Keratinocyte (primary cell): ENCODE measurements around the gene ANKRD2. TPM values are rescaled to one million over a fixed set of nuclear protein-coding genes. Genes with fewer than 3 reads are reported as not detected.
A peak's percentile ranks its signal among the peaks of the same experiment; 100 is the strongest.
"Not testable (repeated sequence)": the region's sequence is repeated elsewhere in the genome, so short reads cannot be mapped to it uniquely, and the experiment has no call there.

ENCODE experiments used
- DNase-seq: peaks from one replicate; pipeline ENCODE4 v3.0.0-alpha.2; 2011; ENCODE audit warnings: low read depth, missing footprints, low spot score
- FAIRE-seq: peaks from 2 replicates; lab custom pipeline; 2011; peaks lifted over from hg19 to GRCh38; lab: Jason Lieb, UNC
- H2AFZ ChIP-seq: 2 replicates; pipeline ENCODE4 v1.6.0; 2012; ENCODE audit warnings: low read length, control low read depth, inconsistent platforms; ENCODE audit not compliant: control insufficient read depth
- H3K27ac ChIP-seq: 2 replicates; pipeline ENCODE4 v1.5.1; 2011; ENCODE audit warnings: low read length; ENCODE audit not compliant: control insufficient read depth, insufficient read depth
- H3K27me3 ChIP-seq: 3 replicates; pipeline ENCODE4 v1.6.0; 2011; ENCODE audit warnings: low read length; ENCODE audit not compliant: control insufficient read depth, insufficient read depth; ENCODE audit errors: extremely low read depth
- H3K36me3 ChIP-seq, 2 experiments: 2 replicates in 1 of 2; 3 replicates in 1 of 2; pipeline ENCODE4 v1.5.1; 2011; ENCODE audit warnings: low read length in 2 of 2, mild to moderate bottlenecking in 1 of 2; ENCODE audit not compliant: control insufficient read depth in 2 of 2, insufficient read depth in 2 of 2; ENCODE audit errors: extremely low read depth in 1 of 2
- H3K4me1 ChIP-seq: 3 replicates; pipeline ENCODE4 v1.5.1; 2011; ENCODE audit warnings: low read length; ENCODE audit not compliant: control insufficient read depth, insufficient read depth; ENCODE audit errors: extremely low read depth
- H3K4me2 ChIP-seq: 3 replicates; pipeline ENCODE4 v1.6.0; 2011; ENCODE audit warnings: low read depth, low read length; ENCODE audit not compliant: control insufficient read depth, insufficient read depth; ENCODE audit errors: extremely low read depth
- H3K4me3 ChIP-seq, 3 experiments: fragments of 200-600 bp in 1 of 3; sonication (generic) in 1 of 3; 2 replicates in 2 of 3; 3 replicates in 1 of 3; pipeline ENCODE4 v1.5.1; 2011 to 2016; ENCODE audit warnings: low read length in 3 of 3, mild to moderate bottlenecking in 3 of 3, control low read depth in 2 of 3, inconsistent platforms in 1 of 3, low read depth in 1 of 3, mixed read lengths in 1 of 3, mixed run types in 1 of 3, moderate library complexity in 1 of 3; ENCODE audit not compliant: control insufficient read depth in 2 of 3, insufficient read depth in 2 of 3; ENCODE audit errors: extremely low read depth in 1 of 3
- H3K79me2 ChIP-seq: 2 replicates; pipeline ENCODE4 v1.6.0; 2012; ENCODE audit warnings: low read length; ENCODE audit not compliant: control insufficient read depth, insufficient read depth
- H3K9ac ChIP-seq: 3 replicates; pipeline ENCODE4 v1.6.0; 2011; ENCODE audit warnings: low read length; ENCODE audit not compliant: control insufficient read depth, insufficient read depth; ENCODE audit errors: extremely low read depth
- H3K9me1 ChIP-seq: 3 replicates; pipeline ENCODE4 v1.6.0; 2011; ENCODE audit warnings: low read length; ENCODE audit not compliant: control insufficient read depth, insufficient read depth; ENCODE audit errors: extremely low read depth
- H3K9me3 ChIP-seq: 2 replicates; pipeline ENCODE4 v1.5.1; 2012; ENCODE audit warnings: low read depth, low read length; ENCODE audit not compliant: control insufficient read depth
- H4K20me1 ChIP-seq: 3 replicates; pipeline ENCODE4 v1.6.0; 2011; ENCODE audit warnings: low read length; ENCODE audit not compliant: control insufficient read depth, insufficient read depth; ENCODE audit errors: extremely low read depth
- CTCF ChIP-seq, 3 experiments: IDR thresholded peaks in 1 of 3; conservative IDR thresholded peaks in 1 of 3; optimal IDR thresholded peaks in 1 of 3; 2 replicates in 2 of 3; 3 replicates in 1 of 3; pipeline versions ENCODE3 to v1.5.1; 2011; ENCODE audit warnings: low read length in 3 of 3, mild to moderate bottlenecking in 3 of 3, moderate library complexity in 2 of 3, control low read depth in 1 of 3, inconsistent platforms in 1 of 3; ENCODE audit not compliant: insufficient read depth in 2 of 3; ENCODE audit errors: extremely low read depth in 1 of 3
- EZH2 ChIP-seq: IDR thresholded peaks from one replicate; pipeline ENCODE4 v1.6.1; 2012; ENCODE audit warnings: inconsistent platforms, mild to moderate bottlenecking, low read length, moderate library complexity
- dilution Hi-C: fragments of 300-500 bp; cut with MboI; formaldehyde crosslinking; loops from one replicate; pipeline ENCODE4 v1.7.0; 2020; ENCODE audit warnings: low sequenced_read_pairs; ENCODE audit not compliant: extremely low pct_ligation_motif_present
- polyA plus RNA-seq, 5 experiments: library from polyadenylated mRNA; depleted of rRNA in 3 of 5; stranded (reverse) in 3 of 5; stranded (forward) in 1 of 5; unstranded in 1 of 5; fragments of >200 nt; gene quantifications; 1 replicate in 1 of 5; 2 replicates in 3 of 5; 3 replicates in 1 of 5; pipeline versions ENCODE4 v1.2.1 to v1.2.3, GENCODE V29; 2011 to 2012; ENCODE audit warnings: missing spikeins in 2 of 5, low read depth in 1 of 5, low replicate concordance in 1 of 5

Gene ANKRD2
- polyA plus RNA-seq, 1 donor (not counting 4 experiments of a cell fraction or from before 2014, with no cell fraction given): 0.38 TPM

GRCh38 chr10:97575127-97575668, 2.6 kb downstream of the ANKRD2 start:
- Histone ChIP-seq H3K27ac (peak overlapping the region; percentile 20), H2AFZ (no peak overlapping the region), H3K4me2 (peak overlapping the region; percentile 62), H3K4me1 (peaks cover 49% of the 10 kb centered on the region), H4K20me1 (no peaks in the 10 kb centered on the region), H3K4me3 (no peak overlapping the region), H3K36me3 (no peaks in the 10 kb centered on the region), H3K9me3 (no peaks in the 10 kb centered on the region), H3K27me3 (no peaks in the 10 kb centered on the region), H3K9me1 (no peaks in the 10 kb centered on the region), H3K79me2 (no peaks in the 10 kb centered on the region), H3K9ac (no peak overlapping the region)
- FAIRE-seq: no peak
- dilution Hi-C loops: no loop called here
- no peak for TF ChIP-seq EZH2
- TF ChIP-seq CTCF (optimal IDR thresholded peaks at IDR 0.05 in 1 of 3, IDR thresholded peaks at IDR 0.05 in 1 of 3, conservative IDR thresholded peaks at IDR 0.05 in 1 of 3; ENCODE audit: extremely low read depth in 1 of 3, insufficient read depth in 2 of 3, low read length in 3 of 3): no peak
- no peak for DNase-seq

- H3K4me3 ChIP-seq, H3K27me3 ChIP-seq, dilution Hi-C loops, H3K27ac ChIP-seq, H3K36me3 ChIP-seq, H3K79me2 ChIP-seq, H2AFZ ChIP-seq, H3K9me3 ChIP-seq, H3K9ac ChIP-seq, H3K9me1 ChIP-seq, H4K20me1 ChIP-seq, H3K4me2 ChIP-seq, DNase-seq, FAIRE-seq: not testable (repeated sequence)
- peaks cover 37% of the 10 kb centered on the region for H3K4me1 ChIP-seq
These were observed 3.9 kb downstream of the ANKRD2 start for GRCh38 chr10:97576487-97576886.

- dilution Hi-C loops: no loop called here
- H3K9me1 ChIP-seq: no peaks in the 10 kb centered on the region
- TF ChIP-seq CTCF (optimal IDR thresholded peaks at IDR 0.05 in 1 of 3, IDR thresholded peaks at IDR 0.05 in 1 of 3, conservative IDR thresholded peaks at IDR 0.05 in 1 of 3; ENCODE audit: extremely low read depth in 1 of 3, insufficient read depth in 2 of 3, low read length in 3 of 3) (no peak), EZH2 (no peak)
- H3K4me3 ChIP-seq: no peak overlapping the region
- no peaks in the 10 kb centered on the region for H3K27me3 ChIP-seq
- H3K9ac ChIP-seq: no peak overlapping the region
- no peak overlapping the region for H3K4me2 ChIP-seq
- H3K4me1 ChIP-seq: peaks cover 24% of the 10 kb centered on the region
- H2AFZ ChIP-seq: no peak overlapping the region
- H3K79me2 ChIP-seq: no peaks in the 10 kb centered on the region
- DNase-seq (no peak), FAIRE-seq (no peak)
- H3K9me3 ChIP-seq: no peaks in the 10 kb centered on the region
- no peaks in the 10 kb centered on the region for H3K36me3 ChIP-seq
- H4K20me1 ChIP-seq: no peaks in the 10 kb centered on the region
- no peak overlapping the region for H3K27ac ChIP-seq
These were observed 5.1 kb downstream of the ANKRD2 start for GRCh38 chr10:97577701-97578100.
